Activated T-cell treated with anti-CD3 and anti-CD28 coated beads, Interleukin-2, amount 50 U/mL, for 24 hours (primary cell): ENCODE results near the gene USP24.

Experiments used
- DNase-seq: peaks from one replicate; pipeline ENCODE4 v3.0.0-alpha.2; 2020
- H3K27ac Mint-ChIP-seq: 2 replicates; pipeline ENCODE4 v1.8.0; 2020; ENCODE audit warnings: mild to moderate bottlenecking, mixed read lengths
- H3K27me3 Mint-ChIP-seq: 2 replicates; pipeline ENCODE4 v1.8.0; 2020; ENCODE audit warnings: mixed read lengths
- H3K36me3 Mint-ChIP-seq: 2 replicates; pipeline ENCODE4 v1.8.0; 2020; ENCODE audit warnings: low read depth, mixed read lengths
- H3K4me1 Mint-ChIP-seq: 2 replicates; pipeline ENCODE4 v1.8.0; 2020; ENCODE audit warnings: low read depth, mixed read lengths
- H3K4me3 Mint-ChIP-seq: 2 replicates; pipeline ENCODE4 v1.8.0; 2020; ENCODE audit warnings: mild to moderate bottlenecking, moderate library complexity, mixed read lengths
- H3K9me3 Mint-ChIP-seq: 2 replicates; pipeline ENCODE4 v1.8.0; 2020; ENCODE audit warnings: mixed read lengths

The USP24 gene

GRCh38 chr1:55052221-55053142 is 162.7 kb downstream of the USP24 start:
- Mint-ChIP-seq H3K4me3 (no peak overlapping the region), H3K9me3 (no peaks in the 10 kb centered on the region), H3K27me3 (no peaks in the 10 kb centered on the region), H3K4me1 (no peaks in the 10 kb centered on the region), H3K36me3 (no peaks in the 10 kb centered on the region), H3K27ac (no peak overlapping the region)
- no peak for DNase-seq

- Mint-ChIP-seq H3K36me3 (no peaks in the 10 kb centered on the region), H3K27ac (no peak overlapping the region), H3K4me3 (no peak overlapping the region), H3K27me3 (no peaks in the 10 kb centered on the region), H3K4me1 (no peaks in the 10 kb centered on the region), H3K9me3 (no peaks in the 10 kb centered on the region)
- DNase-seq, result no peak
Measured at GRCh38 chr1:55051621-55052020, 163.5 kb downstream of the USP24 start.

GRCh38 chr1:55051169-55051568 is 164.0 kb downstream of the USP24 start:
- Mint-ChIP-seq H3K9me3 (no peaks in the 10 kb centered on the region), H3K27me3 (no peaks in the 10 kb centered on the region), H3K4me1 (no peaks in the 10 kb centered on the region), H3K36me3 (no peaks in the 10 kb centered on the region), H3K4me3 (no peak overlapping the region), H3K27ac (no peak overlapping the region)
- DNase-seq, result no peak

GRCh38 chr1:55050283-55050682 is 164.9 kb downstream of the USP24 start:
- Mint-ChIP-seq H3K4me1 (no peaks in the 10 kb centered on the region), H3K4me3 (no peak overlapping the region), H3K36me3 (no peaks in the 10 kb centered on the region), H3K9me3 (no peaks in the 10 kb centered on the region), H3K27me3 (no peaks in the 10 kb centered on the region), H3K27ac (no peak overlapping the region)
- DNase-seq, result no peak

- no peaks in the 10 kb centered on the region for H3K4me1 Mint-ChIP-seq
- no peak overlapping the region for H3K27ac Mint-ChIP-seq
- no peaks in the 10 kb centered on the region for H3K9me3 Mint-ChIP-seq
- no peak overlapping the region for H3K4me3 Mint-ChIP-seq
- no peaks in the 10 kb centered on the region for H3K36me3 Mint-ChIP-seq
- no peaks in the 10 kb centered on the region for H3K27me3 Mint-ChIP-seq
- no peak for DNase-seq
Measured at GRCh38 chr1:55049914-55050278, 165.3 kb downstream of the USP24 start.

GRCh38 chr1:55049271-55049913 is 165.8 kb downstream of the USP24 start:
- Mint-ChIP-seq H3K27me3 (no peaks in the 10 kb centered on the region), H3K27ac (no peak overlapping the region), H3K36me3 (no peaks in the 10 kb centered on the region), H3K9me3 (no peaks in the 10 kb centered on the region), H3K4me3 (no peak overlapping the region), H3K4me1 (no peaks in the 10 kb centered on the region)
- DNase-seq, result no peak

- Mint-ChIP-seq H3K27me3 (no peaks in the 10 kb centered on the region), H3K4me3 (no peak overlapping the region), H3K36me3 (no peaks in the 10 kb centered on the region), H3K9me3 (no peaks in the 10 kb centered on the region), H3K4me1 (no peaks in the 10 kb centered on the region), H3K27ac (no peak overlapping the region)
- DNase-seq, result no peak
Measured at GRCh38 chr1:55048453-55049270, 166.5 kb downstream of the USP24 start.

GRCh38 chr1:55047611-55048010 is 167.6 kb downstream of the USP24 start:
- H3K36me3 Mint-ChIP-seq, result no peaks in the 10 kb centered on the region
- H3K4me1 Mint-ChIP-seq, result no peaks in the 10 kb centered on the region
- H3K27ac Mint-ChIP-seq, result no peak overlapping the region
- no peak for DNase-seq
- H3K9me3 Mint-ChIP-seq, result no peaks in the 10 kb centered on the region
- no peaks in the 10 kb centered on the region for H3K27me3 Mint-ChIP-seq
- no peak overlapping the region for H3K4me3 Mint-ChIP-seq

GRCh38 chr1:55046871-55047270 is 168.3 kb downstream of the USP24 start:
- Mint-ChIP-seq H3K4me3 (no peak overlapping the region), H3K4me1 (no peaks in the 10 kb centered on the region), H3K27ac (no peak overlapping the region), H3K36me3 (no peaks in the 10 kb centered on the region), H3K9me3 (no peaks in the 10 kb centered on the region), H3K27me3 (peaks cover 6% of the 10 kb centered on the region)
- no peak for DNase-seq

- H3K36me3 Mint-ChIP-seq, result no peaks in the 10 kb centered on the region
- H3K9me3 Mint-ChIP-seq, result no peaks in the 10 kb centered on the region
- H3K4me1 Mint-ChIP-seq, result no peaks in the 10 kb centered on the region
- no peak overlapping the region for H3K4me3 Mint-ChIP-seq
- H3K27ac Mint-ChIP-seq, result no peak overlapping the region
- peaks cover 19% of the 10 kb centered on the region for H3K27me3 Mint-ChIP-seq
- no peak for DNase-seq
Measured at GRCh38 chr1:55045430-55045829, 169.7 kb downstream of the USP24 start.

- H3K4me3 Mint-ChIP-seq, result no peak overlapping the region
- H3K27ac Mint-ChIP-seq, result no peak overlapping the region
- H3K27me3 Mint-ChIP-seq, result peaks cover 26% of the 10 kb centered on the region
- no peak for DNase-seq
- H3K4me1 Mint-ChIP-seq, result peaks cover 3% of the 10 kb centered on the region
- H3K9me3 Mint-ChIP-seq, result no peaks in the 10 kb centered on the region
- no peaks in the 10 kb centered on the region for H3K36me3 Mint-ChIP-seq
Measured at GRCh38 chr1:55044617-55045397, 170.4 kb downstream of the USP24 start.

- Mint-ChIP-seq H3K27ac (no peak overlapping the region), H3K4me1 (peaks cover 5% of the 10 kb centered on the region), H3K27me3 (peaks cover 36% of the 10 kb centered on the region), H3K9me3 (no peaks in the 10 kb centered on the region), H3K4me3 (no peak overlapping the region), H3K36me3 (no peaks in the 10 kb centered on the region)
- no peak for DNase-seq
Measured at GRCh38 chr1:55043726-55044125, 171.4 kb downstream of the USP24 start.

GRCh38 chr1:55043011-55043410 is 172.2 kb downstream of the USP24 start:
- DNase-seq, result no peak
- H3K27ac Mint-ChIP-seq, result no peak overlapping the region
- H3K36me3 Mint-ChIP-seq, result no peaks in the 10 kb centered on the region
- no peak overlapping the region for H3K4me3 Mint-ChIP-seq
- H3K27me3 Mint-ChIP-seq, result peaks cover 44% of the 10 kb centered on the region
- H3K4me1 Mint-ChIP-seq, result peaks cover 5% of the 10 kb centered on the region
- no peaks in the 10 kb centered on the region for H3K9me3 Mint-ChIP-seq

- Mint-ChIP-seq H3K27me3 (peaks cover 57% of the 10 kb centered on the region), H3K36me3 (no peaks in the 10 kb centered on the region)
- DNase-seq, result no peak
Measured at GRCh38 chr1:55041613-55042012, 173.6 kb downstream of the USP24 start.

More at GRCh38 chr1:55041613-55042012, 173.6 kb downstream of the USP24 start:
- no peak overlapping the region for H3K4me3 Mint-ChIP-seq
- no peaks in the 10 kb centered on the region for H3K9me3 Mint-ChIP-seq
- no peak overlapping the region for H3K27ac Mint-ChIP-seq
- H3K4me1 Mint-ChIP-seq, result peaks cover 5% of the 10 kb centered on the region
